ENCODE data around the gene CRYGB.
A peak's percentile ranks its signal among the peaks of the same experiment; 100 is the strongest.
"Not testable (repeated sequence)": the region's sequence is repeated elsewhere in the genome, so short reads cannot be mapped to it uniquely, and the experiment has no call there.

Gene CRYGB

DNA sequence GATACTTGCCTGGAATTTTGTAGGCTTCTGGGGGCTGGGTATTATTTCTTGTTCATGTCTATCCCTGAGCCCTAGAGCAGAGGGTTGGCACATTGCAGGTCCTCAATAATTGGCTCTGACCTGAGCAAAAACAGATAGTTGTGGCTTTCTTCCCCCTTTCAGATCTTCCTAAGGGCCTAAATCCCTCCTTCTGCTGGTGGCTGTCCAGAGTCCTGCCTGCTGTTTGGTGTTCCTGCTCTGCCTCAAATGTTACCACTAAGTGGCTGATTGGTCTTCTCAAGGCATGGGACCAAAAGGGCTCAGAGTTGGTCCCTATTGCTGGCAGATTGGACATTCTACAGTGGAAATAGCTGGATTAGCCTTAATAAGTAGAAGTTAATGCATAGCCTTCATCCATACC lies 1.1 kb upstream of the CRYGB start:
- peaks cover 5% of the 10 kb centered on the region for H3K27me3 ChIP-seq (ENCODE audit: control insufficient read depth, insufficient read depth, low read length)
- H3K4me1 ChIP-seq (ENCODE audit: control insufficient read depth, insufficient read depth, low read length), result peaks cover 6% of the 10 kb centered on the region
- no peak overlapping the region for H3K4me3 ChIP-seq (ENCODE audit: low read length)
- no peaks in the 10 kb centered on the region for H3K9me3 ChIP-seq (ENCODE audit: control insufficient read depth, low read length)
- no peaks in the 10 kb centered on the region for H3K36me3 ChIP-seq (ENCODE audit: control insufficient read depth, insufficient read depth, low read length)
- H3K9ac ChIP-seq (ENCODE audit: low read length), result no peak overlapping the region

DNA sequence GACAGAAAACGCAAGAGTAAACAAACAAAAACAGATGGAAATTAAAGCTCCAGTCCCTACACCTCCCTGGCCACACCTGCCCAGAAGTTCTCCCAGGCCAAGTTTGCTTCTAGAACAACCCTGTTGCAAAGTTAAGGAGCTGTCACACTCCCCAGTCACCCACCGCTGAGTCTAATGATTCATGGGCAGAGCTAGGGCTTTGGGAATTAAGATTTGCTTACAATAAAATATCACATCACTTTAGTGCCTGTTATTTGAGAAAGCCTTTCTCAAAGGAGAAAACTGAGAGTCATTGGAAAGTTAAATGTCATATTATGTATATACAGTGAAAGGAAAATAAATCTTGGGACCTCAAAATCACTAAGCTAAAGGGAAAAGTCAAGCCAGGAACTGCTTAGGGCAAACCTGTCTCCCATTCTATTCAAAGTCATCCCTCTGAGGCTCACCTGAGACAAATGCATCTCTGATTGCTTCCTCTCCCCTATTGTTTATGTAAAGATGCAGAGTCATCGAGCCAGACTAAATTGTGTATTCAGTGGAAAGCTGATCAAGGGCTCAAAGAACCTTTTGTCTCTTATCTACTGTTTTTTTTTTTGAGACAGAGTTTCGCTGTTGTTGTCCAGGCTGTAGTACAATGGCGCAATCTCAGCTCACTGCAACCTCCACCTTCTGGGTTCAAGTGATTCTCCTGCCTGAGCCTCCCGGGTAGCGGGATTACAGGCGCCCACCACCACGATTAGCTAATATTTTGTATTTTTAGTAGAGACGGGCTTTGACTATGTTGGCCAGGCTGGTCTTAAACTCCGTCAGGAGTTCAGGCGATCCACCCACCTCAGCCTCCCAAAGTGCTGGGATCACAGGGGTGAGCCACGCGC lies 2.8 kb downstream of the CRYGB start:
- Histone ChIP-seq H3K9me3 (ENCODE audit: control insufficient read depth, low read length) (no peaks in the 10 kb centered on the region), H3K27me3 (ENCODE audit: control insufficient read depth, insufficient read depth, low read length) (peaks cover 5% of the 10 kb centered on the region), H3K4me3 (ENCODE audit: low read length) (no peak overlapping the region), H3K36me3 (ENCODE audit: control insufficient read depth, insufficient read depth, low read length) (no peaks in the 10 kb centered on the region), H3K4me1 (ENCODE audit: control insufficient read depth, insufficient read depth, low read length) (peaks cover 6% of the 10 kb centered on the region), H3K9ac (ENCODE audit: low read length) (no peak overlapping the region)

DNA sequence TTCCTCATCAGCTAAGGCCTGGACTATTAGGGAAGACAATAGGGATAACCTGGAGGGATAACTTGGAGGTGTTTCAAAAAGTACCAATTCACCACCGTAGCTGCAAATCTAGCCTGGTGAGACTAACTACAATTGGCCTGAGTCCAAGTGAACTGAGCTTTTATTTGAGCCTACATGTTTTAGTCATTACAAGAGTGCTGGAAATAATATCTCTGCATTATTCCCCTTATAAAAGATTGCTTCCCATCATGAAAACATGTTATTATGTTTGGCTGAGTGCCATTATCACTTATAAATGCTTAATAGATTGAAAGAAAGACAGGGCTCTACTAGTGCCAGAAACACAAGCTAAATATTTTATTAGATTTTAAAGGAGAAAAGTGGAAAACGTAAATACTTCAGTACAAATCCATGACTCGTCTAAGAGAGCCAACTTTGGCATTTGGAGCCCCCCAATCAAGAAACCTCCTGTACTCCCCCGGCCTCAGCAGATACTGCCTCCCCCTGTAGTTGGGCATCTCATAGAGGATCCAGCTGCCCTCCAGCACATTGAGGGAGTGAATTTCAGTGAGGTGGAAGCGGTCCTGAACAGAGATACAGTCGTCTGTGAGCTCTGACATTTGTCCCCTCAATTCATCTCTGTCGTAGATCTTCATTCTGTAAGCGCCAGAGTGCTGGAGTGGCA lies 3.6 kb downstream of the CRYGB start:
- H3K27me3 ChIP-seq (ENCODE audit: control insufficient read depth, insufficient read depth, low read length), result peaks cover 4% of the 10 kb centered on the region
- no peaks in the 10 kb centered on the region for H3K36me3 ChIP-seq (ENCODE audit: control insufficient read depth, insufficient read depth, low read length)
- H3K9ac ChIP-seq (ENCODE audit: low read length), result no peak overlapping the region
- no peak overlapping the region for H3K4me3 ChIP-seq (ENCODE audit: low read length)
- H3K4me1 ChIP-seq (ENCODE audit: control insufficient read depth, insufficient read depth, low read length), result peaks cover 6% of the 10 kb centered on the region
- no peaks in the 10 kb centered on the region for H3K9me3 ChIP-seq (ENCODE audit: control insufficient read depth, low read length)

DNA sequence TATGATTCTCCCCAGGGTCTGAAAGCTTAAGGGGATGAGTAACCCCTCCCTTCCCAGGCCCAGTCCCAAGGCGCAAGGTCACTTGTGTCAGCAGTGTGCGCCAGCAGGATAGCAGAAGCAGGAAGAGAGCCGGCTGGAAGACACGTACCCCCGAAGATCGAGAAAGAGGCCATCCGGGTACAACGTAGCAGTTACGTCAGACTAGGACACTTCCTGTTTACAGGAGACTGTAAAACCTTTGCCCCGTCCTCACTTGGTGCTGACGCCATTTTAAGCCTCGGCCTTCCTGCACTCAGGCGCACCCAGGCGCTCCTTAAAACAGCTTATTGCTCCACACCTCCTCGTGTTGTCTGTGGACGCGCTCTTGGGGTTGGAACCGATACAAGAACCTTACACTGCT lies 6.5 kb downstream of the CRYGB start:
- Histone ChIP-seq H3K9ac (ENCODE audit: low read length) (no peak overlapping the region), H3K27me3 (ENCODE audit: control insufficient read depth, insufficient read depth, low read length) (no peaks in the 10 kb centered on the region), H3K4me1 (ENCODE audit: control insufficient read depth, insufficient read depth, low read length) (peaks cover 30% of the 10 kb centered on the region), H3K9me3 (ENCODE audit: control insufficient read depth, low read length) (no peaks in the 10 kb centered on the region), H3K36me3 (ENCODE audit: control insufficient read depth, insufficient read depth, low read length) (no peaks in the 10 kb centered on the region), H3K4me3 (ENCODE audit: low read length) (no peak overlapping the region)

DNA sequence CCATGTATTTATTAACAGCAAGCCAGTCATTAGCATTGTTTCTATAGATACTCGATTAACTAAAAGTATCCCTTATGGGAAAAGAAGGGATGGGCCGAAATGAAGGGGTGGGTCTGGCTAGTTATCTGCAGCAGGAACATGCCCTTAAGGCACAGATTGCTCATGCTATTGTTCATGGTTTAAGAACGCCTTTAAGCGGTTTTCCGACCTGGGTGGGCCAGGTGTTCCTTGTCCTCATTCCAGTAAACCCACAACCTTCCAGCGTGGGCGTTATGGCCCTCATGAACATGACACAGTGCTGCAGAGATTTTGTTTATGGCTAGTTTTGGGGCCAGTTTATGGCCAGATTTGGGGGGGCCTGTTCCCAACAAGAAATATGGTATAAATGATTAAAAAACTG lies 7.6 kb downstream of the CRYGB start:
- peaks cover 30% of the 10 kb centered on the region for H3K4me1 ChIP-seq (ENCODE audit: control insufficient read depth, insufficient read depth, low read length)

DNA sequence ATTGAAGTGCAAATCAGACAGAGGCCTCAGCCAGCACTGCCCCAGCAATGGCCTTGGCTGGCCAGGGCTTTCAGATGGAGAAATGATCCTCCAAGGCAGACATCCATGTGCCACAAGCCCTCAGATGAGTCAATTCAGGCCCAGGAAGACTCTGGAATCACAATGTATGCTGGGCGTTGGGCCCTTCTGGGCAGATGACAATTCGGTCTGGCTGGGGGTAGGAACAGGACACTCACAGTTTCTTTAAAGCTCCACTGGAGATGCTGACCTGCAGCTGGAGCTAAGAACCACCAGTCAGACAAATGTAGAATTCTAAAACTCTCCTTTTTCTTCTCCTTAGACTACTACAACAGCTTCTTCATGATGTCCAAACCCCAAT lies 9.3 kb downstream of the CRYGB start:
- Histone ChIP-seq H3K9ac (ENCODE audit: low read length) (peak overlapping the region; percentile 11), H3K27me3 (ENCODE audit: control insufficient read depth, insufficient read depth, low read length) (no peaks in the 10 kb centered on the region), H3K9me3 (ENCODE audit: control insufficient read depth, low read length) (no peaks in the 10 kb centered on the region), H3K4me1 (ENCODE audit: control insufficient read depth, insufficient read depth, low read length) (peaks cover 24% of the 10 kb centered on the region), H3K4me3 (ENCODE audit: low read length) (no peak overlapping the region), H3K36me3 (ENCODE audit: control insufficient read depth, insufficient read depth, low read length) (no peaks in the 10 kb centered on the region)

More for the DNA sequence above, 7.6 kb downstream of the CRYGB start:
- H3K9me3 ChIP-seq (ENCODE audit: control insufficient read depth, low read length); H3K9ac ChIP-seq (ENCODE audit: low read length); H3K36me3 ChIP-seq (ENCODE audit: control insufficient read depth, insufficient read depth, low read length); H3K27me3 ChIP-seq (ENCODE audit: control insufficient read depth, insufficient read depth, low read length); H3K4me3 ChIP-seq (ENCODE audit: low read length): not testable (repeated sequence)

DNA sequence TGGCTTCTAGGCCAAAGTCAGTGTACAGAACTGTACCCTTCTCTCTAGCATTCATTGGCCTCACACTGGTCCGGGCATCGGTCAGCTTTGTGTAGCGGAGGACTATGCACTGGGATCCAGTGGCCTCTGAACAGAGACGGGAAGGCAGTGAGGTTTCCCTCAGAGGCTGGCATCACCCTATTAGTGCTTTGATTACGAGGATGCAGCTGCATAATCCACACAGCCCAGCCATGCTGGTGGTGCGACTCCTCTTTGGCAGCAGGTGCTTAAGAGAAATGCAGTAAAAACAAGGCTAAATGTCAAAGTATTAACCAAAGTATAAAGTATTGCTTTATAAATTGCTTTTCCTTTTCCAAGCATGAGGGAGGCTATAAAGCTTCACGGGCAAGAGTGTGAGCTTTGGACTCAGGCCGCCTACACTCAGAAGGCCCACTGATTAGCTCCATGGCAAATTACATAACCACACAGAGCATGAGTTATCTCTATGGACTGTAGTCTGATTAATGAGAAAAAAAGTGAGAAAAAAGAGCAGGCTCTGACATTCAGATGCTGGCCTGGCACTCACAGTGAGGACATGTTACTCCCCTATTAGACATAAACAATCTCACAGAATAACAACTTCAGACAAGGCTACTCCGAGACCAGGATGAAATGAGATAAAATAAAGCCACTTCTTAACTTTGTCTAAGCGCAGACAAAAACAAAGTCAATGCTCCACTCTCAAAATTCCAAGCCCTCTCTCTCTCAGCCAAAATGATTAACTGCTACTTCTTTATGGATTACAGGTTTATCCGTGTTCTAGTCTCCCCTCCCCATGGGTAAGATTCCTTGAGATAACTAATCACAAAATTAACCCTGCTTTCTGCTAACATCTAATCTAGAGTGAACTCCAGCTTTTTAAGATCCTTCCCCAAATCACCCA lies 9.9 kb downstream of the CRYGB start:
- Histone ChIP-seq H3K36me3 (ENCODE audit: control insufficient read depth, insufficient read depth, low read length) (no peaks in the 10 kb centered on the region), H3K9ac (ENCODE audit: low read length) (peak overlapping the region; percentile 11), H3K4me3 (ENCODE audit: low read length) (no peak overlapping the region), H3K9me3 (ENCODE audit: control insufficient read depth, low read length) (no peaks in the 10 kb centered on the region), H3K27me3 (ENCODE audit: control insufficient read depth, insufficient read depth, low read length) (no peaks in the 10 kb centered on the region), H3K4me1 (ENCODE audit: control insufficient read depth, insufficient read depth, low read length) (peaks cover 25% of the 10 kb centered on the region)

DNA sequence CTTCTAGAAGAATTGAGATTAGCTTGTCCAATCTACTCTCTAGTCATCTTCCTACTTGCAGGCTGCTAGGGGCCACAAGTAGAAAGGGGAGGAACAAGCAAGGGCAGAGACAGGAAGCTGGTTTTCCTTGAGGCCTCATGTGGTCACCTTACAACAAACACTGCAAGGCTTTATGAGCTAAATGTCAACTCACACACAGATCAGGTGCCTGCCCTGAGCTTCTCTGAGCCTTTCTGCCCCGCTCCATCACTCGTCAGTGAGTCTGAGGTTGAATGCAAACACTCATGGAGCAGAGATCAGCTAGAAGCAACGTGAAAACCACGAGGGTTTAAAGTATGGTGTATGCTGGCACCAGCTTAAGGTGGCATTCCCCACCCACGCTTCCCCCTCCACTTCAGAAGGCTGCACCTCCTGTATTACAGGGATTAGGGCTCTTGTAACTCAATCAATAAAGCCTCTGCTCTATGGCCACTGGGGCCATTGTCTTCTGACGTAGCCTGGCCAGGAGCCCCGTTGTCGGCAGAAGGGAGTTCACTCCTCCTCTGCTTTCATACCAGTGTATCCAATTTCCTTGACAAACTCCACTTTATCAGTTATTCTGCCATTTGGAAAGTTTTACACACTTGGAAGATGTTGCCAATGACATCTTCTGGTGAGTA lies 10.9 kb downstream of the CRYGB start:
- Histone ChIP-seq H3K9me3 (ENCODE audit: control insufficient read depth, low read length) (no peaks in the 10 kb centered on the region), H3K9ac (ENCODE audit: low read length) (no peak overlapping the region), H3K4me3 (ENCODE audit: low read length) (no peak overlapping the region), H3K27me3 (ENCODE audit: control insufficient read depth, insufficient read depth, low read length) (no peaks in the 10 kb centered on the region), H3K36me3 (ENCODE audit: control insufficient read depth, insufficient read depth, low read length) (no peaks in the 10 kb centered on the region), H3K4me1 (ENCODE audit: control insufficient read depth, insufficient read depth, low read length) (peaks cover 35% of the 10 kb centered on the region)

DNA sequence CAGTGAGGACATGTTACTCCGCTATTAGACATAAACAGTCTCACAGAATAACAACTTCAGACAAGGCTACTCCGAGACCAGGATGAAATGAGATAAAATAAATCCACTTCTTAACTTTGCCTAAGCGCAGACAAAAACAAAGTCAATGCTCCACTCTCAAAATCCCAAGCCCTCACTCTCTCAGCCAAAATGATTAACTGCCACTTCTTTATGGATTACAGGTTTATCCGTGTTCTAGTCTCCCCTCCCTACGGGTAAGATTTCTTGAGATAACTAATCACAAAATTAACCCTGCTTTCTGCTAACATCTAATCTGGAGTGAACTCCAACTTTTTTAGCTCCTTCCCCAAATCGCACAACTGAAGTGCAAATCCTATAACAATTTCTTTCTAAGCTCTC lies 15.2 kb downstream of the CRYGB start:
- Histone ChIP-seq H3K9ac (ENCODE audit: low read length) (no peak overlapping the region), H3K4me1 (ENCODE audit: control insufficient read depth, insufficient read depth, low read length) (peaks cover 27% of the 10 kb centered on the region), H3K9me3 (ENCODE audit: control insufficient read depth, low read length) (no peaks in the 10 kb centered on the region), H3K36me3 (ENCODE audit: control insufficient read depth, insufficient read depth, low read length) (no peaks in the 10 kb centered on the region), H3K27me3 (ENCODE audit: control insufficient read depth, insufficient read depth, low read length) (no peaks in the 10 kb centered on the region), H3K4me3 (ENCODE audit: low read length) (no peak overlapping the region)

DNA sequence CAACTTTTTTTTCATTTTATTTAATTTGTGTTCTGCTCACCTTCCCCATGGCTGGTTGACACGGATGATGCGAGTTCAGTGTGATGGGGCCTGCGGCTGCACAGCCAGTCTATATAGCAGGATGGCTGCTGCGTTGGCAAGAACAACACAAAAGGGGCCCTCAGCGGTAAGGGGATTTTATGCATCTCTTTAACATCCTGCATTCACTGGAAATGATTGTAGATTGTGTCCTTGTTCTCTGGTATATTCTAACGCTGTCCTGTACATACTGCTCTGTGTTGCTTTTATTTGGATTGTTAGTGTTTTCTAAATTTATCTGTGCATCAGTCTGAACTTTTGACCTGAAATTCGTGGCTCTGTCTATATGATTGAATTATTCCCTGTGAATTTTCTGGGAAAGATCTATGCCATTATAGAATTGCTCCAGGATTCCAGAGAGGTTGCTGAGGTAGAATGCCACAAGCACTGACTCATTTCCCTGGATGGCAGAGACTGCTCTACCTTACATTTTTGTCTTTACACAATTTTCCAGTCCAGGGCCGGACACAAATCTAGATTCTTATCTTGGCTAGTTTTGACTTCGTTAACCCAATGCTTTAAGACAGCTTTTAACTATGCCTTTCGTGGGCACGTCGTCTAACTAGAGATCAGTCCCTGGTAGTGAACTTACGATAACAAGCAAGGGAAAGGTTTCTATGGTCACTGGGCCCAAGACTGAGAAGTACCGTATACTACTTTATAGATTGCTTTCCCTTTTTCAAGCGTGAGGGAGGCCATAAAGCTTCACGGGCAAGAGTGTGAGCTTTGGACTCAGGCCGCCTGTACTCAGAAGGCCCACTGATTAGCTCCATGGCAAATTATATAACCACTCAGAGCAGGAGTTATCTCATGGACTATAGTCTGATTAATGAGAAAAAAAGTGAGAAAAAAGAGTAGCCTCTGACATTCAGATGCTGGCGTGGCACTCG lies 15.9 kb downstream of the CRYGB start, which contains the start of gene CRYGC:
Gene CRYGC, minus strand, starts transcription at position 85 of the 968 bp plus-strand sequence. Its CDS starts 36 bp downstream, at position 49.
- Histone ChIP-seq H3K9me3 (ENCODE audit: control insufficient read depth, low read length) (no peaks in the 10 kb centered on the region), H3K4me1 (ENCODE audit: control insufficient read depth, insufficient read depth, low read length) (peaks cover 21% of the 10 kb centered on the region), H3K27me3 (ENCODE audit: control insufficient read depth, insufficient read depth, low read length) (no peaks in the 10 kb centered on the region), H3K36me3 (ENCODE audit: control insufficient read depth, insufficient read depth, low read length) (no peaks in the 10 kb centered on the region), H3K4me3 (ENCODE audit: low read length) (no peak within 1 kb of the TSS), H3K9ac (ENCODE audit: low read length) (no peak within 1 kb of the TSS)

All from mucosa of stomach (tissue), 1 donor.